Measurements from ENCODE around the gene NRXN3.

DNA sequence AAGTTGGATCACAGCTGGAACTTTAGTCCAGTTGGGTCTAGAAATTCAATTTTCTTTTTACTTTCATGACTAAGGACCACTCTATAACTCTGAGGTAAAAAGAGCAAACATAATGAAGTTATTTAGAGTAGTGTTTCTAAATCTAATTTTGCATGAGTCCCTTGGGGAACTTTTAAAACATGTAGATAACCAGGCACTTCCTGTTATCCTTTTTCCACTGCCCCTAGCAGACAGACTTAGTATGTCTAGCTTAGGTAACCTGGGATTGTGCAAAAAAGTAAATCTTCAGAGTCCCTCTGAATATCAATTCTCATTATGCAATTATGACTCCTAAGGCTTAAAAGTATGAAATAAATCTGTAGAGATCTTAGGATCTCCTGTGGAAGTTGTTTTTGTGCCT is 1669.9 kb downstream of the NRXN3 start:
- TF ChIP-seq POLR2AphosphoS5 (IDR thresholded peaks at IDR 0.05; ENCODE audit: low read depth) (no peak), EZH2 (IDR thresholded peaks at IDR 0.05; ENCODE audit: low read depth, unreplicated experiment) (no peak), EZH2phosphoT487 (IDR thresholded peaks at IDR 0.05; ENCODE audit: unreplicated experiment) (no peak), STAT1 (IDR thresholded peaks at IDR 0.05; ENCODE audit: unreplicated experiment) (no peak), JUNB (IDR thresholded peaks at IDR 0.05; ENCODE audit: unreplicated experiment) (no peak)
- TF ChIP-seq, protein P1, sequence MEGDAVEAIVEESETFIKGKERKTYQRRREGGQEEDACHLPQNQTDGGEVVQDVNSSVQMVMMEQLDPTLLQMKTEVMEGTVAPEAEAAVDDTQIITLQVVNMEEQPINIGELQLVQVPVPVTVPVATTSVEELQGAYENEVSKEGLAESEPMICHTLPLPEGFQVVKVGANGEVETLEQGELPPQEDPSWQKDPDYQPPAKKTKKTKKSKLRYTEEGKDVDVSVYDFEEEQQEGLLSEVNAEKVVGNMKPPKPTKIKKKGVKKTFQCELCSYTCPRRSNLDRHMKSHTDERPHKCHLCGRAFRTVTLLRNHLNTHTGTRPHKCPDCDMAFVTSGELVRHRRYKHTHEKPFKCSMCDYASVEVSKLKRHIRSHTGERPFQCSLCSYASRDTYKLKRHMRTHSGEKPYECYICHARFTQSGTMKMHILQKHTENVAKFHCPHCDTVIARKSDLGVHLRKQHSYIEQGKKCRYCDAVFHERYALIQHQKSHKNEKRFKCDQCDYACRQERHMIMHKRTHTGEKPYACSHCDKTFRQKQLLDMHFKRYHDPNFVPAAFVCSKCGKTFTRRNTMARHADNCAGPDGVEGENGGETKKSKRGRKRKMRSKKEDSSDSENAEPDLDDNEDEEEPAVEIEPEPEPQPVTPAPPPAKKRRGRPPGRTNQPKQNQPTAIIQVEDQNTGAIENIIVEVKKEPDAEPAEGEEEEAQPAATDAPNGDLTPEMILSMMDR (conservative IDR thresholded peaks at IDR 0.05; ENCODE audit: low read depth in 2 of 2), result no peak
- TF ChIP-seq, protein P2, sequence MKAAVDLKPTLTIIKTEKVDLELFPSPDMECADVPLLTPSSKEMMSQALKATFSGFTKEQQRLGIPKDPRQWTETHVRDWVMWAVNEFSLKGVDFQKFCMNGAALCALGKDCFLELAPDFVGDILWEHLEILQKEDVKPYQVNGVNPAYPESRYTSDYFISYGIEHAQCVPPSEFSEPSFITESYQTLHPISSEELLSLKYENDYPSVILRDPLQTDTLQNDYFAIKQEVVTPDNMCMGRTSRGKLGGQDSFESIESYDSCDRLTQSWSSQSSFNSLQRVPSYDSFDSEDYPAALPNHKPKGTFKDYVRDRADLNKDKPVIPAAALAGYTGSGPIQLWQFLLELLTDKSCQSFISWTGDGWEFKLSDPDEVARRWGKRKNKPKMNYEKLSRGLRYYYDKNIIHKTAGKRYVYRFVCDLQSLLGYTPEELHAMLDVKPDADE (IDR thresholded peaks at IDR 0.05), result no peak
- TF ChIP-seq, protein P3, sequence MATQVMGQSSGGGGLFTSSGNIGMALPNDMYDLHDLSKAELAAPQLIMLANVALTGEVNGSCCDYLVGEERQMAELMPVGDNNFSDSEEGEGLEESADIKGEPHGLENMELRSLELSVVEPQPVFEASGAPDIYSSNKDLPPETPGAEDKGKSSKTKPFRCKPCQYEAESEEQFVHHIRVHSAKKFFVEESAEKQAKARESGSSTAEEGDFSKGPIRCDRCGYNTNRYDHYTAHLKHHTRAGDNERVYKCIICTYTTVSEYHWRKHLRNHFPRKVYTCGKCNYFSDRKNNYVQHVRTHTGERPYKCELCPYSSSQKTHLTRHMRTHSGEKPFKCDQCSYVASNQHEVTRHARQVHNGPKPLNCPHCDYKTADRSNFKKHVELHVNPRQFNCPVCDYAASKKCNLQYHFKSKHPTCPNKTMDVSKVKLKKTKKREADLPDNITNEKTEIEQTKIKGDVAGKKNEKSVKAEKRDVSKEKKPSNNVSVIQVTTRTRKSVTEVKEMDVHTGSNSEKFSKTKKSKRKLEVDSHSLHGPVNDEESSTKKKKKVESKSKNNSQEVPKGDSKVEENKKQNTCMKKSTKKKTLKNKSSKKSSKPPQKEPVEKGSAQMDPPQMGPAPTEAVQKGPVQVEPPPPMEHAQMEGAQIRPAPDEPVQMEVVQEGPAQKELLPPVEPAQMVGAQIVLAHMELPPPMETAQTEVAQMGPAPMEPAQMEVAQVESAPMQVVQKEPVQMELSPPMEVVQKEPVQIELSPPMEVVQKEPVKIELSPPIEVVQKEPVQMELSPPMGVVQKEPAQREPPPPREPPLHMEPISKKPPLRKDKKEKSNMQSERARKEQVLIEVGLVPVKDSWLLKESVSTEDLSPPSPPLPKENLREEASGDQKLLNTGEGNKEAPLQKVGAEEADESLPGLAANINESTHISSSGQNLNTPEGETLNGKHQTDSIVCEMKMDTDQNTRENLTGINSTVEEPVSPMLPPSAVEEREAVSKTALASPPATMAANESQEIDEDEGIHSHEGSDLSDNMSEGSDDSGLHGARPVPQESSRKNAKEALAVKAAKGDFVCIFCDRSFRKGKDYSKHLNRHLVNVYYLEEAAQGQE (IDR thresholded peaks at IDR 0.05; ENCODE audit: unreplicated experiment), result no peak

All from GM23338 (cell line).